Mucosa of rectum (tissue), 2 donors: ENCODE measurements around the gene ADAMTSL5.

Experiments used
- H3K27ac ChIP-seq, 2 donors: one replicate each; pipeline ENCODE4 v1.7.0; 2013; ENCODE audit warnings: inconsistent platforms in 2 of 2, low read depth in 2 of 2, low read length in 2 of 2
- H3K27me3 ChIP-seq, 2 donors: one replicate each; pipeline ENCODE4 v1.7.0; 2013; ENCODE audit warnings: low read length in 2 of 2; ENCODE audit not compliant: control insufficient read depth in 2 of 2, insufficient read depth in 2 of 2
- H3K36me3 ChIP-seq, 2 donors: one replicate each; pipeline ENCODE4 v1.7.0; 2013; ENCODE audit warnings: low read length in 2 of 2; ENCODE audit not compliant: control insufficient read depth in 2 of 2, insufficient read depth in 2 of 2
- H3K4me1 ChIP-seq, 2 donors: one replicate each; pipeline ENCODE4 v1.7.0; 2013; ENCODE audit warnings: low read length in 2 of 2, mild to moderate bottlenecking in 1 of 2; ENCODE audit not compliant: control insufficient read depth in 2 of 2, insufficient read depth in 2 of 2
- H3K4me3 ChIP-seq, 2 donors: one replicate each; pipeline ENCODE4 v1.7.0; 2013; ENCODE audit warnings: low read length in 2 of 2
- H3K9ac ChIP-seq, 2 donors: one replicate each; pipeline ENCODE4 v1.7.0; 2013; ENCODE audit warnings: low read length in 2 of 2, low read depth in 1 of 2, mild to moderate bottlenecking in 1 of 2
- H3K9me3 ChIP-seq, 2 donors: one replicate each; pipeline ENCODE4 v1.7.0; 2013; ENCODE audit warnings: low read length in 2 of 2; ENCODE audit not compliant: control insufficient read depth in 2 of 2
- donor health status: healthy.
- donor health status: Normal muscosa, but diverticular disease.

ADAMTSL5 gene

DNA sequence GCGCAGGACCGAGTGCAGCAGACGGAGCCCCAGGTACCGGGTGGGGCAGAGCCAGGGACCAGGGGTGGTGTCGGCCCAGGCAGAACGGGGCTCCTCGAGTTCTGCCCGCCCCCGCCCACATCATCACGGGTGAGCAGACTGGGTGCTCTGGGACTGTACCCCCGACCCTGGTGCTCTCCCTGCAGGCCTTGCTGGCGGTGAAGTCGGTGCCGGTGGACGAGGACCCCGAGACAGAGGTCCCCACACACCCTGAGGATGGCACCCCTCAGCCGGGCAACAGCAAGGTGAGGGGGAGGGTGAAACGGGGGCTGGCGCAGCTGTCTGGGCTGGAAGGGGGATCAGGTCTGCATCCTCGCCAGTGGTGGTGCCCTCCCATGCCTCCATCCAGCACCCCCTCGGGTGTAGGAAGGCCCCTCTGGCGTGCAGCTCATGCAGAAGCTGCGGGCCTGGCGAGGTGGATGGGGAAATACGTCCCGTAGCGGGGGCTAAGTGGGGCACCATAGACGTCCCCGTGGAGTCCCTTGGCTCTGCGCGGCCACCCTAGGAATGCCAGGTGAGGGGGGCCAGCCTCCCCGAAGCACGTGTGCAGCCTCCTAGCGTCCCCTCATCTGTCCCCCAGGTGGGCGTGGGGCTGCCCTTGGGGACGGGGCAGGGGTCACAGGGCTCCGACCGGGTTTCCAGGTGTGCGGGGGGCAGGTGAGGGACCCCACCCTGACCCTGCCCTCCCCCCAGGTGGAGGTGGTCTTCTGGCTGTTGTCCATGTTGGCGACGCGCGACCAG lies 56.5 kb downstream of the ADAMTSL5 start:
- H3K27me3 ChIP-seq: peaks cover 35 to 55% of the 10 kb centered on the region in 2 donors
- H3K9ac ChIP-seq: no peak overlapping the region
- no peaks in the 10 kb centered on the region for H3K36me3 ChIP-seq
- H3K9me3 ChIP-seq: no peaks in the 10 kb centered on the region
- peaks cover 8 to 9% of the 10 kb centered on the region in 2 donors for H3K4me1 ChIP-seq
- no peak overlapping the region for H3K4me3 ChIP-seq
- no peak overlapping the region for H3K27ac ChIP-seq

DNA sequence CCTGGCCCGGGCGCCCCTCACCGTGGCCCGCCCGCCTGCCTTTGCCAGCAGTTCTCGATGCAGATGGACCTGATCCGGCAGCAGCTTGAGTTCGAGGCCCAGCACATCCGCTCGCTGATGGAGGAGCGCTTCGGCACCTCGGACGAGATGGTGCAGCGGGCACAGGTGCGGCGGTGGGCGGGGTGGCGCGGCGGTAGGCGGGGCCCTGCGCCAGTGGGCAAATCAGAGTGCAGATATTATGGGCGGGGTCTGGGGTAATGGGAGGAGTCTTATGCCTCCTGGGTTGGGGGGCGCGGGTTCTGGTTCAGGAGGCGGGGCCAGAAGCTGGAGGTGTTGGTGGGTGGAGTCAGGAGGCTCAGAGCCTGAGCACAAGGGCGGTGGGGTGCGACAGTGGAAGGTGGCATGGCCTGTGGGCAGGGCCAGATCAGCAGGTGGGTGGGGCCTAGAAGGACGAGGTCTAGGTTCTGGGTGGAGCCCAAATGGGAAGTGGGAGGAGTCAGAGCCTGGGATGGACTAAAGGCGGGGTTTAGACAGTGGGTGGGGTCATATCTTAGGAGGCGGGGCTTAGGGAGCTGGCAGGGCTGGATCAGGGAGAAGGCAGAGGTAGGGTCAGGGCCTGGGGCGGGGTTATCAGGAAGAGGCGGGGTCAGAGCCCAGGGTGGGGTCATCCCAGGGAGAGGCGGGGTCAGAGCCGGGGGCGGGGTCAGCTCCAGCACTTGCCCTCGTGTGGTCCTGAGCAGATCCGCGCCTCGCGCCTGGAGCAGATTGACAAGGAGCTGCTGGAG lies 57.3 kb downstream of the ADAMTSL5 start:
- Histone ChIP-seq H3K9ac (no peak overlapping the region), H3K36me3 (no peaks in the 10 kb centered on the region), H3K9me3 (no peaks in the 10 kb centered on the region), H3K27me3 (peaks cover 43 to 63% of the 10 kb centered on the region in 2 donors), H3K4me1 (peaks cover 8 to 9% of the 10 kb centered on the region in 2 donors), H3K27ac (no peak overlapping the region), H3K4me3 (no peak overlapping the region)
